ENCODE data around the gene PCNX2.

DNA sequence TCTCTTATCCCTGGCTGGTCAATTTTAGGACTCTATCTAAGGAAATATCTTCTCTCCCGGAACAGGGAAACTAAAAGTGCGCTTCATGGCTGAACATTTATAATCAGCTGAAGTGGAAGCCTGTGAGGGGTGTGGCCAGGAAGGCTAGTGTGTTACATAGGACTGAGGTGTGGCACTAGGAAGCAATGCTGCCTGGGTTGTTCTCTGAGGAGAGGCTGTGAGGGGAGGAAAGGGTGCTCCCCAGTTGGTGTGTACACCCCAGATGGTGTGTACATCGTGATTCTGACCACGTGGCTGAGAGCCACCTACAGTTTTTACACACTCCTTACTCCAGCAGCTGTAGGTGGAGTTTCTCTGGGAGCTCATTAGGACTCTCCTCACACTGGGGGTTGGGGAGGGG lies 328.9 kb downstream of the PCNX2 start:
- TF ChIP-seq, protein P1, sequence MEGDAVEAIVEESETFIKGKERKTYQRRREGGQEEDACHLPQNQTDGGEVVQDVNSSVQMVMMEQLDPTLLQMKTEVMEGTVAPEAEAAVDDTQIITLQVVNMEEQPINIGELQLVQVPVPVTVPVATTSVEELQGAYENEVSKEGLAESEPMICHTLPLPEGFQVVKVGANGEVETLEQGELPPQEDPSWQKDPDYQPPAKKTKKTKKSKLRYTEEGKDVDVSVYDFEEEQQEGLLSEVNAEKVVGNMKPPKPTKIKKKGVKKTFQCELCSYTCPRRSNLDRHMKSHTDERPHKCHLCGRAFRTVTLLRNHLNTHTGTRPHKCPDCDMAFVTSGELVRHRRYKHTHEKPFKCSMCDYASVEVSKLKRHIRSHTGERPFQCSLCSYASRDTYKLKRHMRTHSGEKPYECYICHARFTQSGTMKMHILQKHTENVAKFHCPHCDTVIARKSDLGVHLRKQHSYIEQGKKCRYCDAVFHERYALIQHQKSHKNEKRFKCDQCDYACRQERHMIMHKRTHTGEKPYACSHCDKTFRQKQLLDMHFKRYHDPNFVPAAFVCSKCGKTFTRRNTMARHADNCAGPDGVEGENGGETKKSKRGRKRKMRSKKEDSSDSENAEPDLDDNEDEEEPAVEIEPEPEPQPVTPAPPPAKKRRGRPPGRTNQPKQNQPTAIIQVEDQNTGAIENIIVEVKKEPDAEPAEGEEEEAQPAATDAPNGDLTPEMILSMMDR (IDR thresholded peaks at IDR 0.05), result no peak
- no peak for TF ChIP-seq POLR2A (IDR thresholded peaks at IDR 0.05)

Data from esophagus squamous epithelium (tissue), 4 donors.